Dermis microvascular lymphatic vessel endothelial cell (primary cell): ENCODE results near the gene BTG1. TPM values are rescaled to one million over a fixed set of nuclear protein-coding genes. Genes with fewer than 3 reads are reported as not detected.

Experiments
- DNase-seq, 2 donors: peaks; one replicate each; pipeline versions ENCODE4 v3.0.0 to v3.0.0-alpha.2; 2010; ENCODE audit warnings: low read depth in 2 of 2
- total RNA-seq: library from RNA; depleted of rRNA; stranded (reverse); fragments of >200 nt; gene quantifications from 2 replicates; pipeline ENCODE4 v1.2.1, GENCODE V29; 2014

Gene BTG1
- 12.5 and 28.6 TPM in 2 replicates for total RNA-seq

GRCh38 chr12:92145731-92146496 lies at the start of gene BTG1:
Gene BTG1, minus strand, starts transcription at chr12:92145846. Its CDS starts 311 bp downstream, at chr12:92145535.
- peak; percentile 100 for DNase-seq

GRCh38 chr12:92194561-92194960 lies 48.9 kb upstream of the BTG1 start:
- no peak for DNase-seq

- no peak for DNase-seq
These were observed 48.2 kb upstream of the BTG1 start for GRCh38 chr12:92193846-92194245.

- DNase-seq = no peak
These were observed 47.4 kb upstream of the BTG1 start for GRCh38 chr12:92193063-92193462.

- DNase-seq = no peak
These were observed 46.7 kb upstream of the BTG1 start for GRCh38 chr12:92192360-92192759.

GRCh38 chr12:92191061-92191460 lies 45.4 kb upstream of the BTG1 start:
- DNase-seq = no peak

GRCh38 chr12:92188517-92189188 lies 43.0 kb upstream of the BTG1 start:
- DNase-seq = no peak

GRCh38 chr12:92186038-92186470 lies 40.4 kb upstream of the BTG1 start:
- no peak for DNase-seq

- no peak for DNase-seq
These were observed 39.4 kb upstream of the BTG1 start for GRCh38 chr12:92185052-92185451.

GRCh38 chr12:92183575-92183974 lies 37.9 kb upstream of the BTG1 start:
- DNase-seq = peak in 1 of 2 donors; percentile 39

GRCh38 chr12:92178340-92178739 lies 32.7 kb upstream of the BTG1 start:
- DNase-seq = no peak

- DNase-seq = no peak
These were observed 31.0 kb upstream of the BTG1 start for GRCh38 chr12:92176646-92177045.

- DNase-seq = no peak
These were observed 30.3 kb upstream of the BTG1 start for GRCh38 chr12:92175961-92176360.

GRCh38 chr12:92170050-92170449 lies 24.4 kb upstream of the BTG1 start:
- DNase-seq = no peak

- no peak for DNase-seq
These were observed 21.4 kb upstream of the BTG1 start for GRCh38 chr12:92167075-92167474.

GRCh38 chr12:92164712-92165111 lies 19.1 kb upstream of the BTG1 start:
- no peak for DNase-seq

GRCh38 chr12:92162079-92162478 lies 16.4 kb upstream of the BTG1 start:
- DNase-seq = no peak

GRCh38 chr12:92158796-92159439 lies 13.3 kb upstream of the BTG1 start:
- DNase-seq = no peak

- DNase-seq = no peak
These were observed 11.2 kb upstream of the BTG1 start for GRCh38 chr12:92156704-92157395.

GRCh38 chr12:92156139-92156538 lies 10.5 kb upstream of the BTG1 start:
- DNase-seq = no peak

- no peak for DNase-seq
These were observed 10.1 kb upstream of the BTG1 start for GRCh38 chr12:92155733-92156132.

GRCh38 chr12:92151916-92152315 lies 6.3 kb upstream of the BTG1 start:
- peak in 1 of 2 donors; percentile 45 for DNase-seq
